ENCODE results near the gene CYTH4.
"Not testable (repeated sequence)": the region's sequence is repeated elsewhere in the genome, so short reads cannot be mapped to it uniquely, and the experiment has no call there.

The CYTH4 gene

DNA sequence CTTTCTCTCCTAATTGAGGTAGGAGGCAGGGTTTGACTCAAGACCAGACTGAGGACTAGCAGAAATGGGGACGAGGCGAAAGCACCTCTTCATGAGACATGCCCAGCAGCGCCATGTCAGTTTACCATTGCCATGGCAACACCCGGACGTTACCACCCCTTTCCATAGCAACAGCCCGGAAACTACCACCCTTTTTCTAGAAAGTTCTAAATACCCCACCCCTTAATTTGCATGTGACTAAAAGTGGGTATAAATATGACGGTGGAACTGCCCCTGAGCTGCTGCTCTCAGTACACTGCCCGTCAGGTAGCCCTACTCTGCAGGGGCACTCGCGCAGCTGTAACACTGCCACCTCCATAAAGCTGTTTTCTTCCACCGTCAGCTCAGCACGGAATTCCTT lies 32.3 kb upstream of the CYTH4 start:
- DNase-seq (ENCODE audit: low read depth, low spot score), result no peak

GRCh38 chr22:37251836-37252235 lies 30.5 kb upstream of the CYTH4 start:
- not testable (repeated sequence) for DNase-seq (ENCODE audit: low read depth, low spot score)

DNA sequence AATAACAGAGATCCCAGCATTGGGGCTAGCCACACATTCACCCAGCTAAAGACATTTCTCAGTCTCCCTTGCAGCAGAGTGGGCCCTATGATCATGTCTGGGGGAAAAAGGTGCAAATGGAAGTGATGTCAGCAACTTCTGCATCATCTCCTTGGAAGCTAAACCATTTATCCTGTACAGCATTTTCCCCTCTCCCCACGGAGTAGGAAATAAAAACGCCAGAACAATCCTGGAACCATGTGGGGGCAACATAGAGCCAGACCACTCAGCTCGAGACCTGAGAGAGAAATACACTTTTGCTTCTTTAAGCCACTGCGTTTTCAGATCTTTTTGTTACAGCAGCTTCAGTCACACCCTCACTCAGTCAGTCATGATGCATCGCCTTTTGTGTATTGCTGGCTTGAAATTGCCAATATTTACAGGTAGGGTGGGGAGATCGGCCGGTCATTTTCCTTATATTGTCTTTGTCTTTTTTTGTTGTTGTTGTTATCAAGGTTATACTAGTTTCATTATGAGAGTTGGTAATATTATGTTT lies 29.1 kb upstream of the CYTH4 start:
- DNase-seq (ENCODE audit: low read depth, low spot score), result no peak

DNA sequence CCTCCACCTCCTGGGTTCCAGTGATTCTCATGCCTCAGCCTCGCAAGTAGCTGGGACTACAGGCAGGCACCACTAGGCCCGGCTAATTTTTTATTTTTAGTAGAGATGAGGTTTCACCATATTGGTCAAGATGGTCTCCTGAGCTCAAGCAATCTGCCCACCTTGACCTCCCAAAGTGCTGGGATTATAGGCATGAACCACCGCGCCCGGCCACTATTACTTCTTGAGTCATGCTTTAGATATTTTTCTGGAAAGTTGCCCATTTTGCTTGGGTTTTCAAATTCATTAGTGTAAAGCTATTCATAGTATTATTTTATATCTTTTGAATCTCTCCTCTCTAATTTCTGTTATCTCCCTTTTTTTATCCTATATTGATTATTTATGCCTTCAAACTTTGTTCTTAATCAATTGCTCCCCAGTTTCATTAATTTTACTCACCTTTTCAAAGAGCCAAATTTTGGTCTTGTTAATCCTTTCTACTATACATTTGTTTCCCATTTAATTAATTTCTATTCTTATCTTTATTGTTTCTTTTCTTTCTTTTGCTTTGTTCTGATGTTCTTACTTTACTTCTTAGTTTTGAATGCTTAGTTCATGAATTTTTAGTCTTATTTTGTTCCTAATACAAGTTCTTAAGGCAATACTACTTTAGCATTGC lies 28.0 kb upstream of the CYTH4 start:
- peak; percentile 60 for DNase-seq (ENCODE audit: low read depth, low spot score)

- DNase-seq (ENCODE audit: low read depth, low spot score), result peak; percentile 32
These were observed 27.5 kb upstream of the CYTH4 start for GRCh38 chr22:37254867-37255233.

DNA sequence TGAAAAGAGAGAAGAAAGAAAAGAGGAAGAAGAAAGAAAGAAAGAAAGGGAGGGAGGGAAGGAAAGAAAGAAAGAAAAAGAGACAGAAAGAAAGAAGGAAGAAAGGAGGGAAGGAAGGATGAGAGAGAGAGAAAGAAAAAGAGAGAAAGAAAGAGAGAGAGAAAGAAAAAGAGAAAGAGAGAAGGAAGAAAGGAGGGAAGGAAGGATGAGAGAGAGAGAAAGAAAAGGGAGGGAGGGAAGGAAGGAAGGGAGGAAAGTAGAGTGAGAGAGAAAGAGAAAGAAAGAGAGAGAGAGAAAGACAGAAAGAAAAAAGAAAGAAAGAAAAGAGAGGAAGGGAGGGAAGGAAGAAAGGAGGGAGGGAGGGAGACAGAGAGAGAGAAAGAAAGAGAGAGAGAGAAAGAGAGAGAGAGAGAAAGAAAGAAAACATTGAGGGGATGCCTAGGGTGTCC lies 26.7 kb upstream of the CYTH4 start:
- no peak for DNase-seq (ENCODE audit: low read depth, low spot score)

DNA sequence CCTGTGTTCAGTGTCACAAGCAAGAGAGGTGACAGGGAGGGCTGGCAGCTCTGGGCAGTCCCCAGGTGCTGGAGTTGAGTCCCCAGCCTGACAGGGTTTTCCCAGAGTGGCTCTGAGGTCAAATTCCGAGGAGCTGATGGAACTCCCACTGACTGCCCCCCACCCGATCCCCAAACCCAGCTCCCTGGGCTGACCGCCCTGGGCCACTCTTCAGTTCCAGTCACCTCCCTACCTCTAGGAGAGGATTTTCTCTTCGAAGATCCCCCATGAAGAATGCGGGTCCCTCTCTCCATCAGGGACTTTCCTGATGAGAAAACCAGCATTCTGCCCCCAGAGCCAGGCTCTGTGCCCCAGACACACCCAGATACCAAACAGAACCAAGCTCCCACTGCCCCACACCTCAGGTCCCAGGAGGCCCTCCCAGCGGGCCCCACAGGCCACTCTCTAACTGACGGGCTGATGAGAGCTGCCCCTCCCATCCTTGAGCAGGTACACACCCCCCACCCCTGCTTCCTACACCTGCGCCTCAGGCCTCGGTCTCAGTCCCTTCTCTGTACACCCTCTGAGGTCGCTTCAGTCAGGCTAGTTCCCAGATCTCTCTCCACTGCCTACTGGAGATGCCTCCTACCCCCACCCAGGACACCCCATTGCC lies 26.1 kb upstream of the CYTH4 start:
- no peak for DNase-seq (ENCODE audit: low read depth, low spot score)

DNA sequence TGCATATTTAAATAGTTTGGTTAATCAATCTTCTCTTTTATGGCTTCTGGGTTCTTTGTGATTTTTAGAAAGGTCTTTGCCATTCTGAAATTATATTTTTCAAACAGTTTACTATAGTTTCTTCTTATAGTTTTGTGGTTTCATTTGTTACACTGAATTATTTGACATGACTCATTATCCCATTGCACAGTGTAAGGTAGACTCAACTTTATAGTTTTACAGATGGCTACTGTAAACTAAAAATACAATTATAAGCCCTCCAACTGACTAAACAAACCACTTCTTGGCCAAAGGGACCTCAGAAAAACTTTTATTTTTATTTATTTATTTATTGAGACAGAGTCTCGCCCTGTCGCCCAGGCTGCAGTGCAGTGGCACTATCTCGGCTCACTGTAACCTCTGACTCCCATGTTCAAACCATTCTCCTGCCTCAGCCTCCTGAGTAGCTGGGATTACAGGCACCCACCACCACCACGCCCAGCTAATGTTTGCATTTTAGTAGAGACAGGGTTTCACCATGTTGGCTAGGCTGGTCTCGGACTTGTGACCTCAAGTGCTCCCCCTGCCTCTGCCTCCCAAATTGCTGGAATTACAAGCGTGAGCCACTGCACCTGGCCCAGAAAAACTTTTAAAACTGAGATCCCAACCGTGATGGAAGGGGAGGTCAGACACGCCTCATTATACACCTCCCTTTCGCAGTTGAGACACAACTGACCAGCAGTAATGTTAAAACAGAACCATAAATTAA lies 24.1 kb upstream of the CYTH4 start:
- DNase-seq (ENCODE audit: low read depth, low spot score), result no peak

DNA sequence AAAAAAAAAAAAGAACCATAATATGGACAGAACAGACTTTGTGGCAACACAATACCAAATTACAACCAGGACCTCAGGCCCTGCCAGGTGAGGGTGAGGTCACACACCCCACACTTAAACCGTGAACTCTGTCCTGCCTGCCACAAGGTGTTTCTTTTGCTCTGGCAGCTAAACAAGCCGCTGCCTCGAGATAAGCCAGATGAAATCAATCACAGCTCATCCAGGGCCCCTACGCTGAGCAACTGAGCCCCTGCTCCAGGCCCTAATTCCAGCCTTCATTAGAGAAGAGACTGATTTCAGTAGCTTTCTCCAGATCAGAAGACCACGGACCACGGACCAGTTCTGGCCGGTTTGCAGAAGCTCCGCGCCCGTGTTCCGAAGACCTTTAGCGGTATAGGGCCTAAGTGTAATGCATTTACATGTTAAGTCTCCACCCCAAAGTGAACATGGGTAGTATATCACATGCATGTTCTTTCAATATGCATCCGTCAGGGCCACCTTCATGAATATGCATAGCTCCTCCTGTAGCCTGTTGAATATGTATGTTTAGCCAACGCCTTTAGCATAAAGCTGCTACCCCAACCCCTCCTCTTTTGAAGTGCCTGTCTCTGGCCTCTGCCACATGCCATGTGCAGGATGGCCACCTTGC lies 23.4 kb upstream of the CYTH4 start:
- no peak for DNase-seq (ENCODE audit: low read depth, low spot score)

GRCh38 chr22:37259540-37260029 lies 22.7 kb upstream of the CYTH4 start:
- DNase-seq (ENCODE audit: low read depth, low spot score), result peak; percentile 75

- no peak for DNase-seq (ENCODE audit: low read depth, low spot score)
These were observed 22.0 kb upstream of the CYTH4 start for GRCh38 chr22:37260155-37260795.

- DNase-seq (ENCODE audit: low read depth, low spot score), result peak; percentile 73
These were observed 21.4 kb upstream of the CYTH4 start for GRCh38 chr22:37260901-37261336.

GRCh38 chr22:37262346-37262745 lies 20.0 kb upstream of the CYTH4 start:
- DNase-seq (ENCODE audit: low read depth, low spot score), result no peak

GRCh38 chr22:37263966-37264887 lies 18.1 kb upstream of the CYTH4 start:
- no peak for DNase-seq (ENCODE audit: low read depth, low spot score)

DNA sequence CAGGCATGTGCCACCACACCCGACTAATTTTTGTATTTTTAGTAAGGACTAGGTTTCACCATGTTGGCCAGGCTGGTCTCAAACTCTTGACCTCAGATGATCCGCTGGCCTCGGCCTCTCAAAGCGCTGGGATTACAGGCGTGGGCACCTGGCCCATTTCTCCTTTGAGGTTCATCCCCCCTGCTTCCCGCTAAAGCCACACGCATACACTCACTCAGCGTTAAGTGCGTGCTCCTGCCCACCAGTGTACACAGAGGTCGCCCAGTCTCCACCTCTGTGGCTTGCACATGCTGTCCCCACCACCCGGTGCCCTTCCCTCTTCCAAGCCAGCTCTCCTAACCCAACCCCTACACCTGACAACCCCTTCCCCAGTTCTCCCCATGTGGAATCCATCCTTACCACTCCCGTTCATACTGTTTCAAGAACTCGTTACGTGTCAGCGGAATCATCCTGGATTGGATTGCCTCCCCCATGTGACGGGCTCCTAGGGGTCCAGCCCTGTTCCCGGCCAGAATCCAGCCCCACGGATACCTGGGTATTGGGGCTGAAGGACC lies 15.7 kb upstream of the CYTH4 start:
- DNase-seq (ENCODE audit: low read depth, low spot score), result no peak

DNA sequence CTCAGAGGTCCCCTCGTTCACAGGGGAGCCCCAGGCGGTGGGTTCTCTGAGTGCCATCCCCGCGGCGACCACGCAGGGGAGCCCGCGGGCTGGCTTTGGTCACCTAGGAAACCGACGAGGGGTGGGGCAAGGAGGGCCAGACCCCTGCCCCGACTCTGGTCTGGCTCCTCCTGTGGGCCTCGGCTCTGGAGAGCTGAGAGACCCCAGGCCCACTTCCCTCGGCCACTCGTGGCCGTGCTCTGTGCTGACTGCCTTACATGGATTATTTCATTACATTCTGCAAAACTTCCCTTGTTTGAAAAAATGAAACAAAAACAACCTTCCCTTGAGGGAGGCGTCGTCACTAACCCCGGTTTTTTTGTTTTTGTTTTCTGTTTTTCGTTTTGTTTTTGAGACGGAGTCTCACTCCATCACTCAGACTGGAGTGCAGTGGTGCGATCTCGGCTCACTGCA lies 15.1 kb upstream of the CYTH4 start:
- peak; percentile 71 for DNase-seq (ENCODE audit: low read depth, low spot score)

DNA sequence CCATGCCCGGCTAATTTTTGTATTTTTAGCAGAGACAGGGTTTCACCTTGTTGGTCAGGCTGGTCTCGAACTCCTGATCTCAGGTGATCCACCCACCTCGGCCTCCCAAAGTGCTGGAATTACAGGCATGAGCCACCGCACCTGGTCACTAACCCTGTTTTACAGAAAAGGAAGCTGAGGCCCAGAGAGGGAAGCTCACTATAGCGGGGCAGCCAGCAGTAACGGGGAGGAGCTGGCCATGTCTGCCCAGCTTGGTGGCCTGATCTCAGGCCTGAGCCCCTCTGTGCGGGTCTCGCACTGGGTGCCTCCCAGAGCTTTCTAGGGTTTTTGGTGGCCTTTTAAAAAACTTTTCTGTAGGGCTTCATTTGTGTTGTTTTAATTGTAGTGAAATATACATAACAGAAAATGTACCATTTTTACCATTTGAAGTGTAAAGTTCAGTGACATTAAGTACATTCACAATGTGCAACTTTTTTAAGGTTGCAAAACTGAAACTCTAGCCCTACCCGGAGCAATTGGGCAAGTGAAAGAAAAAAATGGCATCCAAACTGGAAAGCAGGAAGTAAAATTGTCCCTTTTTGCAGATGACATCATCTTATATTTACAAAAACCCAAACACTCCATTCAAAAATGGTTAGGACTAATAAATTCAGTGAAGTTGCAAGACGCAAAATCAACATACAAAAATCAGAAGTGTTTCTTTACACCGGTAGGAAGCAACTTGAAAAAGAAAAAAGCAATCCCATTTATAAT lies 14.5 kb upstream of the CYTH4 start:
- no peak for DNase-seq (ENCODE audit: low read depth, low spot score)

DNA sequence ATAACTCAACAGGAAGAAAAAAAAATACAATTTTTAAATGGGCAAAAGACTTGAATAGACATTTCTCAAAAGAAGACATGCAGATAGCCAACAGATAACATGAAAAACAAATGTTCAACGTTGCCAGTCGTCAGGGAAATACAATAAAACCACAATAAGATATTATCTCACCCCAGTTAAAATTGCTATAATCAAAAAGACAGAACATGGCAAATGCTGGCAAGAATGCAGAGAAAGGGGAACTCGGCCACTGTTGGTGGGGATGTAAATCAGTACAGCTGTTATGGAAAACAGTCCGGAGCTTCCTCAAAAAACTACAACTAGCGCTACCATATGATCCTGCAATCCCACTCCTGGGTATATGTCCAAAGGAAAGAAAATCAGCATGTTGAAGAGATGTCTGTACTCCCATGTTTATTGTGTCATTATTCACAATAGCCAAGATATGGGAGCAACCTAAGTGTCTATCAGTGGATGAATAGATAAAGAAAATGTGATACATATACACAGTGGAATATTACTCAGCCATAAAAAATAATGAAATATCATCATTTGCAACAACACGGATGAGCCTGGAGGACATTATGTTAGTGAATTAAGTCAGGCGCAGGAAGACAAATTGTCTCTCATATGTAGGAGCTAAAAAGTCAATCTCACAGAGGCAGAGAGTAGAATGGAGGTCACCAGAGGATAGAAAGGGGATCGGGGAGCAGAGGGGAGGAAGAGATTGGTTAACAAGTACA lies 12.2 kb upstream of the CYTH4 start:
- DNase-seq (ENCODE audit: low read depth, low spot score), result no peak

Measured in astrocyte of the hippocampus (primary cell).